ENCODE results near the gene SNRNP25. TPM values are rescaled to one million over a fixed set of nuclear protein-coding genes. Genes with fewer than 3 reads are reported as not detected.
"Not testable (repeated sequence)": the region's sequence is repeated elsewhere in the genome, so short reads cannot be mapped to it uniquely, and the experiment has no call there.

The SNRNP25 gene
- total RNA-seq, 1 donor from 2014 or later = 30.6 TPM

GRCh38 chr16:36336-36984 lies 17.2 kb upstream of the SNRNP25 start:
- peaks cover 6% of the 10 kb centered on the region for H3K4me1 Mint-ChIP-seq (ENCODE audit: unreplicated experiment)
- TF ChIP-seq, protein P1, sequence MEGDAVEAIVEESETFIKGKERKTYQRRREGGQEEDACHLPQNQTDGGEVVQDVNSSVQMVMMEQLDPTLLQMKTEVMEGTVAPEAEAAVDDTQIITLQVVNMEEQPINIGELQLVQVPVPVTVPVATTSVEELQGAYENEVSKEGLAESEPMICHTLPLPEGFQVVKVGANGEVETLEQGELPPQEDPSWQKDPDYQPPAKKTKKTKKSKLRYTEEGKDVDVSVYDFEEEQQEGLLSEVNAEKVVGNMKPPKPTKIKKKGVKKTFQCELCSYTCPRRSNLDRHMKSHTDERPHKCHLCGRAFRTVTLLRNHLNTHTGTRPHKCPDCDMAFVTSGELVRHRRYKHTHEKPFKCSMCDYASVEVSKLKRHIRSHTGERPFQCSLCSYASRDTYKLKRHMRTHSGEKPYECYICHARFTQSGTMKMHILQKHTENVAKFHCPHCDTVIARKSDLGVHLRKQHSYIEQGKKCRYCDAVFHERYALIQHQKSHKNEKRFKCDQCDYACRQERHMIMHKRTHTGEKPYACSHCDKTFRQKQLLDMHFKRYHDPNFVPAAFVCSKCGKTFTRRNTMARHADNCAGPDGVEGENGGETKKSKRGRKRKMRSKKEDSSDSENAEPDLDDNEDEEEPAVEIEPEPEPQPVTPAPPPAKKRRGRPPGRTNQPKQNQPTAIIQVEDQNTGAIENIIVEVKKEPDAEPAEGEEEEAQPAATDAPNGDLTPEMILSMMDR (IDR thresholded peaks at IDR 0.05; ENCODE audit: unreplicated experiment) = no peak
- no peaks in the 10 kb centered on the region for H3K36me3 Mint-ChIP-seq (ENCODE audit: low read depth, unreplicated experiment)
- no peak for DNase-seq (ENCODE audit: low spot score)
- no peak overlapping the region for H3K27ac Mint-ChIP-seq (ENCODE audit: unreplicated experiment)
- H3K9me3 Mint-ChIP-seq (ENCODE audit: unreplicated experiment) = no peaks in the 10 kb centered on the region
- H3K27me3 Mint-ChIP-seq (ENCODE audit: unreplicated experiment) = peaks cover 6% of the 10 kb centered on the region
- no peak overlapping the region for H3K4me3 Mint-ChIP-seq (ENCODE audit: unreplicated experiment)

GRCh38 chr16:37511-37910 lies 16.1 kb upstream of the SNRNP25 start:
- H3K4me1 Mint-ChIP-seq (ENCODE audit: unreplicated experiment) = peaks cover 7% of the 10 kb centered on the region
- no peaks in the 10 kb centered on the region for H3K9me3 Mint-ChIP-seq (ENCODE audit: unreplicated experiment)
- TF ChIP-seq, protein P1 (IDR thresholded peaks at IDR 0.05; ENCODE audit: unreplicated experiment) = no peak
- H3K36me3 Mint-ChIP-seq (ENCODE audit: low read depth, unreplicated experiment) = peaks cover 9% of the 10 kb centered on the region
- no peak for DNase-seq (ENCODE audit: low spot score)
- no peak overlapping the region for H3K27ac Mint-ChIP-seq (ENCODE audit: unreplicated experiment)
- peaks cover 6% of the 10 kb centered on the region for H3K27me3 Mint-ChIP-seq (ENCODE audit: unreplicated experiment)
- no peak overlapping the region for H3K4me3 Mint-ChIP-seq (ENCODE audit: unreplicated experiment)

DNA sequence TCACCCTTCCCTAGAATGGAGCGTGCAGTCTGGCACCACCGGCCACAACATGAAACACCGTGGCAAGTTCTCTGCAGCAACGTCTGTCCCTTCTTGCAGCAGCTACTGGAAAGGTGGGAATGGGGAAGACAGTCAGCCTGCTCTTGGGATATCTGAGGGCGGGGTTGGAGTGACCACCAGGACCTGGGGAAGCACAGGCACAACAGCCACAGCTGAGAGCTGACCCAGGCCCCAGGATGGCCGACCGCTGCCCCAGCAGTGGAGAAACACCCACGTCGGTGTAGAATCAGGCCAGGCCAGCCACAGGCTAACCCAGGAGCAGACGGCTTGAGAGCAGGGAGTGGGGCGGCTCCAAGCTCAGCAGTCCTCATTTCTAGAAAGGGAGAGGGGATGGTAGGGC lies 15.4 kb upstream of the SNRNP25 start:
- H3K4me3 Mint-ChIP-seq (ENCODE audit: unreplicated experiment); DNase-seq (ENCODE audit: low spot score); H3K27ac Mint-ChIP-seq (ENCODE audit: unreplicated experiment); H3K9me3 Mint-ChIP-seq (ENCODE audit: unreplicated experiment); H3K27me3 Mint-ChIP-seq (ENCODE audit: unreplicated experiment): not testable (repeated sequence)
- Mint-ChIP-seq H3K4me1 (ENCODE audit: unreplicated experiment) (peaks cover 14% of the 10 kb centered on the region), H3K36me3 (ENCODE audit: low read depth, unreplicated experiment) (peaks cover 16% of the 10 kb centered on the region)

GRCh38 chr16:38941-39892 lies 14.4 kb upstream of the SNRNP25 start:
- Mint-ChIP-seq H3K4me3 (ENCODE audit: unreplicated experiment) (no peak overlapping the region), H3K27me3 (ENCODE audit: unreplicated experiment) (peaks cover 5% of the 10 kb centered on the region), H3K9me3 (ENCODE audit: unreplicated experiment) (no peaks in the 10 kb centered on the region), H3K4me1 (ENCODE audit: unreplicated experiment) (peaks cover 15% of the 10 kb centered on the region), H3K36me3 (ENCODE audit: low read depth, unreplicated experiment) (peaks cover 22% of the 10 kb centered on the region), H3K27ac (ENCODE audit: unreplicated experiment) (no peak overlapping the region)
- no peak for DNase-seq (ENCODE audit: low spot score)
- TF ChIP-seq, protein P1 (IDR thresholded peaks at IDR 0.05; ENCODE audit: unreplicated experiment) = no peak

- H3K4me3 Mint-ChIP-seq (ENCODE audit: unreplicated experiment) = peak overlapping the region; percentile 19
- peaks cover 9% of the 10 kb centered on the region for H3K4me1 Mint-ChIP-seq (ENCODE audit: unreplicated experiment)
- no peak for DNase-seq (ENCODE audit: low spot score)
- H3K27me3 Mint-ChIP-seq (ENCODE audit: unreplicated experiment) = peaks cover 2% of the 10 kb centered on the region
- no peaks in the 10 kb centered on the region for H3K9me3 Mint-ChIP-seq (ENCODE audit: unreplicated experiment)
- H3K36me3 Mint-ChIP-seq (ENCODE audit: low read depth, unreplicated experiment) = peaks cover 33% of the 10 kb centered on the region
- H3K27ac Mint-ChIP-seq (ENCODE audit: unreplicated experiment) = no peak overlapping the region
- TF ChIP-seq, protein P1 (IDR thresholded peaks at IDR 0.05; ENCODE audit: unreplicated experiment) = no peak
Measured at GRCh38 chr16:41439-42068, 12.1 kb upstream of the SNRNP25 start.
